OCI-M1 (cell line): ENCODE data around the gene ABHD1.

ENCODE experiments used
- DNase-seq: peaks from one replicate; lab custom pipeline; 2025; lab: John Stamatoyannopoulos, UW

ABHD1 gene

DNA sequence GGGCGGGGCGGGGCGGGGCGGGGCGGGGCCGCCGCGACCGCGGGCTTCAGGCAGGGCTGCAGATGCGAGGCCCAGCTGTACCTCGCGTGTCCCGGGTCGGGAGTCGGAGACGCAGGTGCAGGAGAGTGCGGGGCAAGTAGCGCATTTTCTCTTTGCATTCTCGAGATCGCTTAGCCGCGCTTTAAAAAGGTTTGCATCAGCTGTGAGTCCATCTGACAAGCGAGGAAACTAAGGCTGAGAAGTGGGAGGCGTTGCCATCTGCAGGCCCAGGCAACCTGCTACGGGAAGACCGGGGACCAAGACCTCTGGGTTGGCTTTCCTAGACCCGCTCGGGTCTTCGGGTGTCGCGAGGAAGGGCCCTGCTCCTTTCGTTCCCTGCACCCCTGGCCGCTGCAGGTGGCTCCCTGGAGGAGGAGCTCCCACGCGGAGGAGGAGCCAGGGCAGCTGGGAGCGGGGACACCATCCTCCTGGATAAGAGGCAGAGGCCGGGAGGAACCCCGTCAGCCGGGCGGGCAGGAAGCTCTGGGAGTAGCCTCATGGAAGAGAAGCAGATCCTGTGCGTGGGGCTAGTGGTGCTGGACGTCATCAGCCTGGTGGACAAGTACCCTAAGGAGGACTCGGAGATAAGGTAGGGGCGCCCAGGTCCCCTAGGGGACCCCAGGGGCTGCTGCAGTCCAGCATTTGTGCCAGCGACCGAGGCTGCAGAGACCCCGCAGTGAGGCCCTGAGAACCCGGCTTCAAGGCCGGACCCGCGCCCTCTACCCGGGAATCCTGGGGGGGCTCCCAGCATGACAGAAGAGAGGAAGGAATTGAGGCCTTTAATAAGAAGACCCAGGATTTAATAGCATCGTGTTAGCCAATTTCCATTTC, 36.7 kb upstream of the ABHD1 start, which contains the start of gene KHK:
TSS of gene KHK (plus strand) at position 49 of the 870 bp plus-strand sequence. CDS start at position 537, 488 bp downstream.
- no peak for DNase-seq

DNA sequence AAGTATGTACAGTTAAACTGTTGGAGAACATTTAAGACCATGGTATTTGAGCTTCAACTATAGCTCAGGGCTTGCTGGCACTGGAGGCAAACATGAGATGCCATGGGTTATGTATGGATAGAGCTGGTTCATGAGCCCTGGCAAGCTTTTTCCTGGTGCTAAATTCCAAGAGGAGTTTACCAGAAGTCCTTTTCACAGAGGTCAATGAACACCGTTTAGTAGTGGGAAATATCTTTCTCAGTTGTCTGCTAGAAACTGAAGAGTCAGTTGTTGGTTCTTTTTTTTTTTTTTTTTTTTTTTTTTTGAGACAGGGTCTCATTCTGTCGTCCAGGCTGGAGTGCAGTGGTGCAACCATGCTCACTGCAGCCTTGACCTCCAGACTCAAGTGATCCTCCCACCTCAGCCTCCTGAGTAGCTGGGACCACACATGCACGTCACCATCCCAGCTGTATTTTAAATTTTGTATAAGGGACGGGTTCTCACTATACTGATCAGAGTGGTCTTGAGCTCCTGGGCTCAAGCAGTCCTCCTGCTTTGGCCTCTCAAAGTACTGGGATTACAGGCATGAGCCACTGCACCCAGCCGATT, 35.7 kb upstream of the ABHD1 start:
- no peak for DNase-seq

DNA sequence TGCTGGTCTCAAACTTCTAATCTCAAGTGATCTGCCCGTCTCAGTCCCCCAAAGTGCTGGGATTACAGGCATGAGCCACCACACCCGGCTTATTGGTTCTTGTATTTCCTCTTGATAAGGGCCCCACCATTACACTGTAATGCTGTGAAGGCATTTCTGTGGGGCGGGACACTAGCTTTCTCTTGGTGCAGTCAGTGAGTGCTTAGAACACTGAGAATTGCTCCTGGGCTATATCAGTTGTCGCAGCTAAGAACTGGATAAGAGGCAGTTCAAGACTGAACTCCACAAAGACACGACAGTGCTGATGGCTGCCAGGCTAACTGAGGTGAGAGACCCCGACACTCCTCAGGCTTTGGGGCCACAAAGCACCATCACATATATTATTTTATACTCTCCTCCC, 35.0 kb upstream of the ABHD1 start:
- peak; percentile 31 for DNase-seq

- DNase-seq: no peak
These were observed 34.3 kb upstream of the ABHD1 start for GRCh38 chr2:27089111-27089954.

DNA sequence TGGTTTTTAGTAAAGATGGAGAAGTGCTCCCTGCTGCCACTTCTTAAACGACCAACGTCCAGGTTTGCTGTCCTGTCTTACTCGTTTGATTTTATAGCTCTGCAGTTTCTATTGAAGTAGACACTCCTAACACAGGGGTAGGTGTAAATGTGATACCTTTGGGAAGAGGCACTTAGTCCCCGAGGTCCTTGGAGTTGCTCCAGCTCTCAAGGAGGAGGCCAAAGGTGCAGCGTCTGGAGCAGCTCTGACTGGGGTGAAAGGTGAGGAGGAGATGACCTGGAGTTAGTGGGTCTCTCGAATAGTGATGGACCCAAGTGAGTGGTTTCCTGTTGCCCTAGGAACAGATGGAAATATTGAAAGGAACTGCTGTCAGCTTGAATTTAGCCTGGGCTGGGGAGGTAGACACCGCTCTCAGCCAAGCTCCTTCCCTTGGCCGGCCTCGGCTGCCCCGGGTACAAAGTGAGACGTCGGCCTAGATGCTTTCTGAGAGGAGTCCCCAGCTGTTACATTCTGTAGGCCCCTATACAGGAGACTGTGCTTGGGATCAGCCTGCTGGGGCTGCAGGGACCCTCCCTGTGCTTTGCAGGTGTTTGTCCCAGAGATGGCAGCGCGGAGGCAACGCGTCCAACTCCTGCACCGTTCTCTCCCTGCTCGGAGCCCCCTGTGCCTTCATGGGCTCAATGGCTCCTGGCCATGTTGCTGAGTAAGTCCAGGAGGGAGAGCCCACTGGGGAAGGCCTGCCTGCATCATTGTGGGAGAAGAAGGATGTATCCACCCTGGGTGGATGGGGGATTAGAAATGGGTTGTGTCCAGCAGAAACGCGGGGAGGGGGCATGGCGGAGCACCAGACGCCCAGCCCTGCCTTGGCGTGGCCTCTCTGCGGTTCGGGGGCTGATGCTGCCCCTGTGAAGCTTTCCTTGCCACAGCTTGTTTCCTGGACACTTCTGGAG, 31.6 kb upstream of the ABHD1 start:
- no peak for DNase-seq

DNA sequence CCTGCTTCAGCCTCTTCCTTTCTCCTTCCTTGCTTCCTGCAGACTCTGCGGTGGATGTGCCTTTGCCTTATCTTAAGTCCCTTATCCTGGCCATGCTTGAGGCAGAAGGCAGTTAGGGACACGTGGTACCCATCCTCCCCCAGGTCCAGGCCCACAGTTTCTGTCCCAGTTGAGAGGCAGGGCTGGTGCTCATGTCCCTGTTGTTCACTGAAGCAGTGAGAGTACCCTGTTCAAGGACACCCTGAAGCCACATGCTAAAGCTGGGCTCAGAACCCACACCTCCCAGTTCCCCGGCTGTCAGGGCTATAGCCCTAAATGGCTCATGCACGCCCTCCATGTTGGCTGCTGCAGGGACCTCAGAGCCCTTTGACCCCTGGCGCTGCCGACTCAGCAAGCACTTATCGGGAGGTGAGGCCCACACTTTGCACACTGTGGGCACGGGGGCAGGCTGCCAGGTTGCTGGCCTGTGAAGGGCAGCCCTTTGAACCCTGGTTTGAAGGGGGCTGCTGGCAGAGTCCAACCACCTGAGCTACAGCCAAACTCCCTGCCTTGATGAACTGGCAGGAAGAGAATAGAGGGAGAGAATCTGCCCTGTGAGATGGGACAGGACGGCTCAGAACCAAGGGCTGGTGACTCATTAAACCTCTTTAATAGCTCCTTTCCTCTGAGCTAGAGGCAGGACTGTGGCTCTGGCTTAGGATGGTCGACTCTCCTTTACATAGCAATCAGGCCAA, 30.8 kb upstream of the ABHD1 start:
- peak; percentile 86 for DNase-seq

DNA sequence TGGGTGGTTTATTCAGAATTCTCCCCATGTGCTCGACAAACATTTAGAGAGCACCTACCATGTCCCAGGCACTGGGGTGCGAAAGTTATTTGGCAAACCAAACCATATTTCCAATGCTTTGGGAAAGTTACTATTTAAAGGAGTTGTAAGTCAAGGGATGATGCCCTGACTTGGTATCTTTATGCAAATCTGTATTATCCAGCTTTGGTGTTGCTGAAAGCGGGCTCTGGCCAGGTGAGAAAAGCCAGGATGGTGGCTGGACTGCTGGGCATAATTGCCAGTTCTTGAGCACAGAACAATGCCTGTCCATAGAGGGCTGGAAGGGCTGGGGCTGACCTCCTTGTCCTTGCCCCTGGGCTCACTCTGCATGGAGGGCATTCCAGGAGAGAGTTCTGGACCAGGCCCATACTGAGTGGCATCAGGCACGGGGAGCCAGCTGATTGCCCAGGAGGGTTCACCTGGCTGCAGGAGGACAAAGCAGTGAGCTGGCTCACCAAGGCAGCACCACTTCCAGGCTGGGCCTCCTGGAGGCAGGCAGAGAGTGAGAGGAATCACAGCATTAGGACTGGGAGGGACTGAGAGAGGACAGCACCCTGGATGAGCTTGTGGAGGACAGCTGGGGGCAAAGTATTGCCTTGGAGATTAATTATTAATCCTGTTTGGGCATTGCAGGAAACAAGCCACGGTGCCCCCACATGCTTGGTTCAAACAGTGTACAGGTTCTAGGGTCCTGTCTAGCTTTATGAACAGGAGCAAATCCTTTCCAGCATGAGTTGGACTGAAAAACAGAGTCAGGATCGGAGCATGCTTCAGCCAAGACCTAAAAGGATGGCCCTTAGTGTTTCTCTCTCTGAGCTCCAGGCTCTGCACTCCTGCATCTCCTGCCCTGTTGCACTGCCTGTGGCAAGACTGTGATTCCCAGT, 29.9 kb upstream of the ABHD1 start:
- no peak for DNase-seq

DNA sequence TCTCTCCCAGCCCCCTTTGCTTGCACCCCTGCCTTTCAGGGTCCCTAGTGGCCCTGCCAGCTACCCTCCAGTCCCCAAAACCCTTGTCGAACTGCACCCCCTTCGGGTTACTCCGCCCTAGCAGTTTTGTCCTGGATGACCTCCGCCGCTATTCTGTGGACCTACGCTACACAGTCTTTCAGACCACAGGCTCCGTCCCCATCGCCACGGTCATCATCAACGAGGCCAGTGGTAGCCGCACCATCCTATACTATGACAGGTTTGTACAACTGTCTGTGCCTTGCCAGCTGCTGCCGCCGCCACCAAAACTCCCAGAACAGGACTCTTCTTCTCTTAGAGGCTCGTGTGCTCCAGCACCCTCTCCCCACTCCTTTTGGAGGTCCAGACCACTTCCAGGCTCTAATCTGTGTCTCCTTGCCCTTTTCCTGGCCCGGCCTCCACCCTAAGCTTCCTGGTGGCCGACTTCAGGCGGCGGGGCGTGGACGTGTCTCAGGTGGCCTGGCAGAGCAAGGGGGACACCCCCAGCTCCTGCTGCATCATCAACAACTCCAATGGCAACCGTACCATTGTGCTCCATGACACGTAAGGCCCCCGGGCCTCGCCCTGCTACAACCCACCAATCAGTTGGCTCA, 29.1 kb upstream of the ABHD1 start:
- no peak for DNase-seq

DNA sequence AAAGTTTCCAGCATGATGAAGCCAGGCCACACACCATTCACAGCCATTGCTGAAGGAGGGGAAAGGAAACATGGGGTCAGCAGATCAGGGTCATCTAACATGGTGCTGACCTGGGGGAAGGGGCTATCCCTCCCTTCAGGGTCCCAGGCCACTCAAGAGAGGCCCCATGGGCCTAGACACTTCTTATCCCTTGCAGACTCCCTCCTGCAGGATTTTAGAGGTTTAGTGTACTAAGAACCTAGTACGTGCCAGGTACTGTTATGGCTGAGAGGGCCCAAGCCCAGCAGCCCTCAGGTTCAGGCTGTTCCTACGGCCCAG, 28.2 kb upstream of the ABHD1 start:
- no peak for DNase-seq

DNA sequence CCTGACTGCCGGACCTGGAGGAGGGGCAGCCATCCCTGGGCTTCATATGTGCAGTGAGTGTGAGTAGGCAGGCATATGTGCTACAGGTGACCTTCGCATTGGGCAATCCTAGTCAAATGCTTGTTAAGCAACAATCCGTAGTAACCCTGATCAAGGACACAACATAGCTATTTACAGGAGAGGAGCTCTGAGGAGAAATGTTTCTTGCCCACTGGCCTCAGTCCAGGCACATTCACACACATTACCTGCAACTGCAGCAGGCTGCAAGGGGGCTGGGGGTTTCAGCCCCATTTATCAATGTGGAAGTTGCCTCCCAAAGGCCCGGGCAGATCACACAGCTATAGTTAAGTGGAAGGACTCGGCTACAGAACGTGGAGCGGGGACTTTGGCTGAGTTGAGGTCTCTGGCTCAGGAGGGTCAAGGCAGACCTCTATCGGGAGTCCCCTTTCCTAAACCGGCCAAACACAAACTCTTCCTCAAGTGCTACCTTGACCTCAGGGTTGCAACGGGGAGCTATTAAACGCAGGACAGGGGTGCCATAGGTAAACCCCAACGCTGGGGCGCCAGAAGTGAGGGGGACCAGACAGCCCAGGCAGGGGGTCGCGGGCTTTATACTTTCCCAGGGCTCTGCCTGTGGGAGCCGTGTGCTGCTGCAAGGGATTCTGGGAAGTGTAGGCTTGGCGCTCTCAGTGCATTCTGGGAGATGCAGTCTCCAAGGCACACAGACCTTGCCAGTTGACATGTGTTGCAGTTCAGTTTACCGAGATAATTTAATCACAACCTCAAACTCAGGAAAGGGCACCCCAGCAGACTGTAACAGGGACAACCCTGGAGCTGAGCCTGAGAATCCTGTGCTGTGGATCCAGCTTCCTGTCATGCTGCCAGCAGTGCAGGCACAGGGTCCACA, 27.6 kb upstream of the ABHD1 start:
- DNase-seq: peak; percentile 76

DNA sequence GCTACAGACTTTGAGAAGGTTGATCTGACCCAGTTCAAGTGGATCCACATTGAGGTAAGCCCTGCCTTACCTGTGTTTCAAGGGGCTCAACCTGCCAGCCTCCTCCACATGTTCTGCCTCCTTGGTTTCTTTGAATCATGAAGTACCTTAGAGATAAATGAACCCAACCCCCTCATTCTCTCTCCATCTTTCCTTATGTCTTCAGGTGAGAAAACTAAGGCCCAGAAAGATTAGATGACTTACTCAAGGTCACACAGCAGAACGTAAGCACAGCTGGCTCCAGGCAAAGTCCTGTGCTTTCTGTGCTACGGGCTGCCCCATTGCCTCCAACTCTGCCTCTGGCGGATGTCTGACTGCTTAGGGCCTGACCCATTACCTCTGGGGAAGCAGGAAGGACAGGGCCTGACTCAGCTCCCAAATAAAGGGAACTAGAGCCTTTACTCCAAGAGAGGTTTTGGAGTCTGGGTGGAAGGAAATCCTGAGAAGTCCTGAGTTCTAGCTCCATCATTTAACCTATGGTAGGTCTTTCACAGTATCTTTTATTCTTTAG, 26.8 kb upstream of the ABHD1 start:
- no peak for DNase-seq

GRCh38 chr2:27097341-27097740, 26.3 kb upstream of the ABHD1 start:
- DNase-seq: no peak

DNA sequence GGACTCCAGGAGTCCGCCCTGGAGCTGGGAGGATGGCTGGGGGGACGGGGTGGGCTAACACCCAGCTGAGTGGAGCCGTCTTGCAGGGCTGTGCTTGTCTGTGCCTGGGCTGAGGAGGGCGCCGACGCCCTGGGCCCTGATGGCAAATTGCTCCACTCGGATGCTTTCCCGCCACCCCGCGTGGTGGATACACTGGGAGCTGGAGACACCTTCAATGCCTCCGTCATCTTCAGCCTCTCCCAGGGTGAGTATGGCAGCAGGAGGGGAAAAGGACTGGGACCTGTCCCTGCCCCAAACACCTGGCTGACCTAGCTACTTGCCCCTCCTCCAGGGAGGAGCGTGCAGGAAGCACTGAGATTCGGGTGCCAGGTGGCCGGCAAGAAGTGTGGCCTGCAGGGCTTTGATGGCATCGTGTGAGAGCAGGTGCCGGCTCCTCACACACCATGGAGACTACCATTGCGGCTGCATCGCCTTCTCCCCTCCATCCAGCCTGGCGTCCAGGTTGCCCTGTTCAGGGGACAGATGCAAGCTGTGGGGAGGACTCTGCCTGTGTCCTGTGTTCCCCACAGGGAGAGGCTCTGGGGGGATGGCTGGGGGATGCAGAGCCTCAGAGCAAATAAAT, 24.2 kb upstream of the ABHD1 start:
- no peak for DNase-seq

DNA sequence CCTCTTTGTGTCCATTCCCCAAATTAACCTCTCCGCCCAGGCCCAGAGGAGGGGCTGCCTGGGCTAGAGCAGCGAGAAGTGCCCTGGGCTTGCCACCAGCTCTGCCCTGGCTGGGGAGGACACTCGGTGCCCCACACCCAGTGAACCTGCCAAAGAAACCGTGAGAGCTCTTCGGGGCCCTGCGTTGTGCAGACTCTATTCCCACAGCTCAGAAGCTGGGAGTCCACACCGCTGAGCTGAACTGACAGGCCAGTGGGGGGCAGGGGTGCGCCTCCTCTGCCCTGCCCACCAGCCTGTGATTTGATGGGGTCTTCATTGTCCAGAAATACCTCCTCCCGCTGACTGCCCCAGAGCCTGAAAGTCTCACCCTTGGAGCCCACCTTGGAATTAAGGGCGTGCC, 23.6 kb upstream of the ABHD1 start:
- DNase-seq: no peak

DNA sequence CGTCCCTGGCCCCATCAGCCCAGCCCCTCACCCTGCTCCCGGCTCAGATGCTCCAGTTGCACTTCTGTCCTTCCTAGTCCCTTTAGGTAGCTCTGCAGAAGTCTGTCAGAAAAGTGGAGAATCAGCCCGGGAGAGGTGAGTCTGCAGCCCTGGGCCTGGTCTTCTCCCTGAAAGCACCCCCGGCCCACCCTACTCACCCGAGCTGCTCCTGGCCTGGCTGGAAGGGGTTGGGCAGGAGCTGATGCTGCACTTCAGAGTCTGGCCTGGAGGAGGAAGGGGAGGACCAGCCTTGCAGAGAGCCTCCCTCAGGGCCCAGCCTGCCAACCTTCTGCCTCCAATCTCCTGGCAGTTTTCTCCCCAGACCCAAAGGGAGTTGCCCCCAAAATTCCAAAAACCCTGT, 21.3 kb upstream of the ABHD1 start:
- DNase-seq: no peak

GRCh38 chr2:27105981-27106380, 17.6 kb upstream of the ABHD1 start:
- DNase-seq: no peak

- no peak for DNase-seq
These were observed 15.4 kb upstream of the ABHD1 start for GRCh38 chr2:27108221-27108620.

DNA sequence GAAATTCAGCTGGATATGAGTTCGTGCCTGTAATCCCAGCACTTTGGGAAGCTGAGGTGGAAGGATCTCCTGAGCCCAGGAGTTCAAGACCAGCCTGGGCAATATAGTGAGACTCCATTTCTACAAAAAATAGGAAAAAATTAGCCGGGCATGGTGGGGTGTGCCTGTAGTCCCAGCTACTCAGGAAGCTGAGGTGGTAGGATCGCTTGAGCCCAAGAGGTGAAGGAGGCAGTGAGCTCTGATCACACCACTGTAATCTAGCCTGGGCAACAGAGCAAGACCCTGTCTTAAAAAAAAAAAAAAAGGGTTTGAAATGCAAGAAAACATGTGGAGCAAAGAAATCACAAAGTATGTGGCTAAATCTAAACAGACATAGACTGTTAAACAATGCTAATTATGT, 14.5 kb upstream of the ABHD1 start:
- DNase-seq: no peak
